Activated CD4-positive, alpha-beta memory T cell treated with anti-CD3 and anti-CD28 coated beads for 36 hours (primary cell): ENCODE results near the gene HAS3. TPM values are rescaled to one million over a fixed set of nuclear protein-coding genes. Genes with fewer than 3 reads are reported as not detected.

Experiments
- CTCF ChIA-PET: fragments of 350-600 bp; sonication (Branson Sonifier 250); formaldehyde crosslinking; loops from one replicate; lab custom pipeline; 2021; ENCODE audit warnings: antibody characterized with exemption, inconsistent platforms; lab: Charles Lee
- POLR2A ChIA-PET: fragments of 350-600 bp; sonication (Branson Sonifier 250); formaldehyde crosslinking; loops from one replicate; lab custom pipeline; 2021; ENCODE audit warnings: antibody characterized with exemption; lab: Charles Lee
- DNase-seq: peaks from one replicate; pipeline ENCODE4 v3.0.0-alpha.2; 2020
- H3K27ac Mint-ChIP-seq: one replicate; pipeline ENCODE4 v1.8.0; 2021; ENCODE audit warnings: mixed read lengths
- H3K27me3 Mint-ChIP-seq: one replicate; pipeline ENCODE4 v1.8.0; 2021; ENCODE audit warnings: mixed read lengths
- H3K36me3 Mint-ChIP-seq: one replicate; pipeline ENCODE4 v1.8.0; 2021; ENCODE audit warnings: mixed read lengths
- H3K4me1 Mint-ChIP-seq: one replicate; pipeline ENCODE4 v1.8.0; 2021; ENCODE audit warnings: low read depth, mixed read lengths
- H3K4me3 Mint-ChIP-seq: one replicate; pipeline ENCODE4 v1.8.0; 2021; ENCODE audit warnings: mild to moderate bottlenecking, mixed read lengths
- H3K9me3 Mint-ChIP-seq: one replicate; pipeline ENCODE4 v1.8.0; 2021; ENCODE audit warnings: mixed read lengths
- intact Hi-C: fragments of 100-400 bp; cut with micrococcal nuclease; formaldehyde crosslinking; loops from one replicate; pipeline ENCODE4 v1.15.1; 2023
- total RNA-seq, 2 experiments: library from RNA; stranded (reverse); gene quantifications; one replicate each; pipeline ENCODE4 v1.2.3, GENCODE V29; 2021

HAS3 gene
- total RNA-seq, 2 experiments from 2014 or later, result 0.10 to 0.21 TPM

DNA sequence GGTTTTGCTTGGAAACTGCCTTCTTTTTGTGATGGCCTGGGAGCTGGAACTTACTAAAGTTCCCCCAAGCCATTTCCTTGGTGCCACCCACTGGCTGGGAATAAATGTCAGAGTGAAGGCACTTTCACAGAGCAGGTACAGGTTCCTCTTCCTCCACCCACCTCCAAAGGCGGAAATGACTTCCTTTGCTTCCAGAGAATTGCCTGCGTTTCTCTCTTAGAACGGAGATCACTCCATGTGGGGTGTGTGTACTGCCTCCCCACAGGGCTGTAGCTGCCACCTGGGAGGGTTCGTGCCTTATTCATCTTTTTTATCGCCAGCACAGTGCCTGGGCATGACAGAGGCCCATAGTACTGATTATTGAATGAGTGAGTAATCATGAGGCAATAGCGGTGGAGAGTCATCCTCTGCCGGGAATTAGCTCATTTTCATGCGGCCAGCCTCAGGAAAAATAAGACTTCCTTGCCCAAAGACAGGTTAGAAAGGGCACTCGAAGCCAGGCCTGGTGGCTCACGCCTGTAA, 32.2 kb upstream of the HAS3 start:
- Mint-ChIP-seq H3K27ac (no peak overlapping the region), H3K4me1 (no peaks in the 10 kb centered on the region), H3K4me3 (no peak overlapping the region), H3K9me3 (no peaks in the 10 kb centered on the region), H3K27me3 (no peaks in the 10 kb centered on the region), H3K36me3 (no peaks in the 10 kb centered on the region)
- ChIA-PET POLR2A (interaction anchor here (1.1 kb wide), 1 partner anchor 8 kb away, joined by 4 read pairs; no protein-coding TSS in a partner anchor), CTCF (no interaction called here)
- DNase-seq, result no peak
- intact Hi-C loops, result no loop called here

DNA sequence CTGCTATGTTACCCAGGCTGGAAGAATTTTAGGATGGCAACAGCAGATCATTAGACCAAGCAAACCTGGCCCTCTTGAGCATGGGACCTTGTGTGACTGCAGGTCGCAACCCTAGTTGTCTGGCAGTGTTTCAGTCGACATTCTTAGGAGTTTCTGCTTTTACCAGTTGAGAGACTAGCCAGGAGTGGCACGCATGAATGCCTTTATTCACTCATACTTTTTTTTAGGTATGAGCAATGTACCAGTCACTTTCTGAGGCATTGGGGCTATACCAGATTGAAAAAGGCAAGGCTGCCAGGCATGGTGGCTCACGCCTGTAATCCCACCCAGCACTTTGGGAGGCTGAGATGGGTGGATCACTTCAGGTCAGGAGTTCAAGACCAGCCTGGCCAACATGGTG, 28.2 kb upstream of the HAS3 start:
- ChIA-PET CTCF (interaction anchor here (0.6 kb wide), 1 partner anchor 136 kb away, joined by 3 read pairs; no protein-coding TSS in a partner anchor), POLR2A (no interaction called here)
- intact Hi-C loops, result no loop called here
- no peak overlapping the region for H3K4me3 Mint-ChIP-seq
- H3K36me3 Mint-ChIP-seq, result no peaks in the 10 kb centered on the region
- no peak for DNase-seq
- no peaks in the 10 kb centered on the region for H3K4me1 Mint-ChIP-seq
- no peaks in the 10 kb centered on the region for H3K9me3 Mint-ChIP-seq
- no peak overlapping the region for H3K27ac Mint-ChIP-seq
- no peaks in the 10 kb centered on the region for H3K27me3 Mint-ChIP-seq

DNA sequence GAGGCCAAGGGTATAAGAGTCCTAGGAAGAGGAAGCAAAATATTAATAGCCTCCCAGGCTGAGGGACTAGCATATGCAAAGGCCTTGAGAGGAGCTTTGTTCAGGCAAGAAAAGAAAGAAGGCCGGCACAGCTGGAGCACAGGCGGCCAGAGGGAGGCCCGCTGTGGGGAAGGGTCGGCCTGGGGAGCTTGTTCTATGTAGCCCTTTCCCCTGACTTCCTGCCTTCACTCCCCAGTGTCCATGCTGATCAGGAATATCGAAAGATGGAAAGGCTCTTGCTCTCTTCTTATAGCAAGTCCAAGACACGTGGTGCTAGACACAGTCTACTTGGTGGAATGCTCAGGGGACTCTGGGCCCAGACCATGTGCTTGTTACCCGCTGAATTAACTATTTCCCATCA, 27.4 kb upstream of the HAS3 start:
- DNase-seq, result no peak
- Mint-ChIP-seq H3K4me1 (no peaks in the 10 kb centered on the region), H3K9me3 (no peaks in the 10 kb centered on the region), H3K4me3 (no peak overlapping the region), H3K36me3 (no peaks in the 10 kb centered on the region), H3K27ac (no peak overlapping the region), H3K27me3 (no peaks in the 10 kb centered on the region)
- ChIA-PET CTCF (no interaction called here), POLR2A (no interaction called here)
- intact Hi-C loops, result no loop called here

DNA sequence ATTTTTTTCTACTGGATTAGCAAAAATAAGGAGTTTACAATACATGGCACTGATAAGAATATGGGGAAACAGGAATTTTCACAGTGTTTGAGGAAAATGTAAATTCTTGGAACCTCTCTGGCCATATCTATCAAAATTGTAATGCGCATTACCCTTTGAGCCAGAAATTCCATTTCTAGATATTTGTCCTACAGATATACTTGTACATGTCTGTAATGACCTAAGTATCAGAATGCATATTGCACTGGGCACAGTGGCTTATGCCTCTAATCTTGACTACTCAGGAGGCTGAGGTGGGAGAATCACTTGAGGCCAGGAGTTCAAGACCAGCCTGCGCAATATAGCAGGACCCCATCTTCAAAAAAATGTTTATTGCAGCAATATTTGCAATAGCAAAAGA, 25.8 kb upstream of the HAS3 start:
- no peak overlapping the region for H3K4me3 Mint-ChIP-seq
- DNase-seq, result no peak
- peaks cover 4% of the 10 kb centered on the region for H3K36me3 Mint-ChIP-seq
- H3K27ac Mint-ChIP-seq, result no peak overlapping the region
- H3K27me3 Mint-ChIP-seq, result no peaks in the 10 kb centered on the region
- no peaks in the 10 kb centered on the region for H3K4me1 Mint-ChIP-seq
- intact Hi-C loops, result no loop called here
- CTCF ChIA-PET, result interaction anchor here (0.9 to 1.1 kb wide), 2 partner anchors 11 to 33 kb away, joined by 4 read pairs; no protein-coding TSS in a partner anchor
- no peaks in the 10 kb centered on the region for H3K9me3 Mint-ChIP-seq
- POLR2A ChIA-PET, result interaction anchor here (0.6 kb wide), 1 partner anchor 477 kb away, joined by 3 read pairs; no protein-coding TSS in a partner anchor

DNA sequence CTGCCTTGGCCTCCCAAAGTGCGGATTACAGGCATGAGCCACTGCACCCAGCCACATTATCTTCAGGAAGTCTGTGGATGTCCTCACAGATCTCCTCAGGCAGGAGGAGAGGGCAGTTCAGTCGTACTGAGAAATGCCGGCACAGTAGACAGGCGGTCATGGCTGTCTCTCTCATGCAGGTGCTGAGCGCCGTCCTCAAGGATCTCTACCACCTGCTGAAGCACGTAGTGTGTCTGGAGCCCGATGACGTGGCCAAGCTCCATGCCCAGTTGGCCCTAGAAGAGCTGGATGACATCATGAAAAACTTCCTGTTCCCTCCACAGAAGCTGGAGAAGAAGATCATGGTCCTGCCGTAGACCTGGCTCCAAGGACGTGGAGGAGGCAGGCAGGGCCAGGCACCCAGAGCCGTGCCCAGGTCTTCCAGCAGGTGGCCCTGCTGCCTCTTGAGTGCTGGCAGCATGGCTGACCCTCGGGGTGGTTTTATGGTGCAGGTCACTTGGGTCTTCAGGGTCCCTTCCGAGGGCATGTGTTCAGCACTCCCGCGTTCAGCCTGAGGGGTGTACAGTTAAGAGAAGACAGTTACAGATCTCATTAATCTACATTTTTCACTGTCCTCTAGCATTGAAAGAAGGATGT, 22.0 kb upstream of the HAS3 start:
- DNase-seq, result no peak
- Mint-ChIP-seq H3K36me3 (peaks cover 13% of the 10 kb centered on the region), H3K4me1 (peaks cover under 1% of the 10 kb centered on the region), H3K27me3 (no peaks in the 10 kb centered on the region), H3K27ac (no peak overlapping the region), H3K4me3 (no peak overlapping the region), H3K9me3 (no peaks in the 10 kb centered on the region)
- intact Hi-C loops, result no loop called here
- POLR2A ChIA-PET, result no interaction called here
- CTCF ChIA-PET, result no interaction called here

DNA sequence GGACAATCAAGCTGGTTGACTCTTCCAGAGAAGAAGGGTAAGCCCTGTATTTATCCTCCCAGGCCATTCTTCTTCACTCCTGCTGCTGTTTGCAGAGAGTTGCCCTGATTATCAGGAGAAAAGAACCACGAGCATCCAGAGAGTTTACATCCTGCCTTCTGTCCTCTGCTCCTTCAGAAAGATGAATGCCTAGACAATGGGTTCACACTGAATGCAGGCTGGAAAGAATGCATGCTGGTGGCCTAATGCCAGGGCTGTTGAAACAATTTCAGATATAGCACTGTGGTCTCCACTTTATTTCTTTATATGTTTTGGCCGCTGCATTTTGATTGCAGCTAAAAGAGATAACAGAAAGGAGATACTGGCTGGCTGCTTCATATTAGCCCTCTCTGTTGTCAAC, 21.2 kb upstream of the HAS3 start:
- ChIA-PET POLR2A (no interaction called here), CTCF (no interaction called here)
- no peak overlapping the region for H3K27ac Mint-ChIP-seq
- H3K27me3 Mint-ChIP-seq, result no peaks in the 10 kb centered on the region
- no peaks in the 10 kb centered on the region for H3K9me3 Mint-ChIP-seq
- peaks cover 13% of the 10 kb centered on the region for H3K36me3 Mint-ChIP-seq
- H3K4me3 Mint-ChIP-seq, result no peak overlapping the region
- intact Hi-C loops, result no loop called here
- peaks cover 9% of the 10 kb centered on the region for H3K4me1 Mint-ChIP-seq
- DNase-seq, result no peak

DNA sequence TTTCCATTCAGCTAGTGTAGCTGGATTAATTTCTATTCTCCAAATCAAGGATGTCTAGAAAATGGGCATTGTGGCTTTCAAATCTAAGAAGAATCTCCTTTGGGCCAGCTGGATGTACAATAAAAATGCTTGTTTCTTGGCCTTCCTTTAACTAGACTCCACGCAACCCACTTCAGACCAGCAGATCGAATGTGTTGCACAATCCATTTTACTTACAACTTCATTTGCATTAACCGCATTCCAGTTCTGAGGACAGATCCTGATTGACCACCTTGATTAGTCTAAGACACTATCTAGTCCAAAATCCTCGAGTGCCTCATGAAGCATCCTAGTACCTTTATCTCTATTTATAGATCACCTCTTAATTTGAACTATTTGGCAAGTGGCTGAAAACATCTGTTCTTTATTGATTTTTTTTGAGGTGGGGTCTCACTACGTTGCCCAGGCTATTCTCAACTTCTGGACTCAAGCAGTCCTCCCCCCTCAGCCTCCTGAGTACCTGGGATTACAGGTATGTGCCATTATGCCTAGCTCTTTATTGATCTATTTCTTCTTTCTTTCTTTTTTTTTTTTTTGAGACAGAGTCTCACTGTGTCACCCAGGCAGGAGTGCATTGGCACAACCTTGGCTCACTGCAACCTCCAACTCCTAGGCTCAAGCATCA, 20.3 kb upstream of the HAS3 start:
- no peak for DNase-seq
- Mint-ChIP-seq H3K36me3 (peaks cover 13% of the 10 kb centered on the region), H3K27ac (no peak overlapping the region)

DNA sequence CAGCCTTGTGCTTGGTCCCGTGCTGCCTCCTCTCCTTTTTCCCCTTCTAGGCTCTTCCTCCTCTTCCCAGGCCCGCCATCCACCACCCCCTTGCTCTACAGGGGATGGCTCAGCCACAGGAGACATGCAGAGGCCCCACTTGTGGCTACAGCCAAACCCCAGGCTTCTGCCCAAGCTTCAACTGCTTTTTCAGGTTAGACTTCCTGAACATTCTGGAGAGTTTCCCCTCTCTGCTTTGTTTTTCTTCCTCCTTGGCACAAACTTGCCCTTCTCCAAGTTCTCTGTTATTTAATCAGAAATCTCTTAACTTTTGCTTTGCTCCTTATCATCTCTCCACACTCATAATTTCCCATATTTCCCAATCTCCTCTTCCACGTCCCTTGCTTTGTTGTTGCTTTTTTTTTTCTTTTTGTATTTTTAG, 18.3 kb upstream of the HAS3 start:
- H3K36me3 Mint-ChIP-seq, result peaks cover 13% of the 10 kb centered on the region
- no peaks in the 10 kb centered on the region for H3K9me3 Mint-ChIP-seq
- CTCF ChIA-PET, result no interaction called here

More for the DNA sequence above, 20.3 kb upstream of the HAS3 start:
- ChIA-PET POLR2A (no interaction called here), CTCF (interaction anchor here (0.5 kb wide), 1 partner anchor 124 kb away, joined by 3 read pairs; no protein-coding TSS in a partner anchor)
- Mint-ChIP-seq H3K27me3 (no peaks in the 10 kb centered on the region), H3K4me3 (no peak overlapping the region), H3K9me3 (no peaks in the 10 kb centered on the region), H3K4me1 (peaks cover 14% of the 10 kb centered on the region)
- intact Hi-C loops, result no loop called here

DNA sequence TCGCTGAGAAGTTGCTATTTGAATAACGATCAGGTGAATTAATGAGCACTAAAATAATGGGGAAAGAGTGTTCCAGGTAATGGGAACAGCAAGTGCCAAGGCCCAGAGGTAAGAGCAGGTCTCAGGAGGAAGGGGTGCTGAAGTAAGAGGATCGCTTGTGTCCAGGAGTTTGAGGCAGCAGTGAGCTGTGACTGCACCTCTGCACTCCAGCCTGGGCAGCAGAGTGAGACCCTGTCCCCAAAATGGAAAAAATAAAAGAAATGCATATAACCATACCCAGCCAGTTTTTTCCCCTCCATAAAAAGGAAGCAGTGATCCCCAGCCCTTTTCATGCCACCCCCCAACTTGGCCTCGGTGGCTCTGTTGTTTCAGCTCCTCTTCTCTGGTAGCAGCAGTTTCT, 16.8 kb upstream of the HAS3 start:
- no peak for DNase-seq
- no peak overlapping the region for H3K27ac Mint-ChIP-seq
- H3K9me3 Mint-ChIP-seq, result no peaks in the 10 kb centered on the region
- peaks cover 14% of the 10 kb centered on the region for H3K4me1 Mint-ChIP-seq
- CTCF ChIA-PET, result interaction anchor here (1.0 to 1.5 kb wide), 2 partner anchors 78 to 498 kb away, joined by 3 to 4 read pairs; no protein-coding TSS in a partner anchor
- POLR2A ChIA-PET, result no interaction called here
- intact Hi-C loops, result no loop called here
- no peak overlapping the region for H3K4me3 Mint-ChIP-seq
- no peaks in the 10 kb centered on the region for H3K27me3 Mint-ChIP-seq
- peaks cover 9% of the 10 kb centered on the region for H3K36me3 Mint-ChIP-seq

More for the DNA sequence above, 18.3 kb upstream of the HAS3 start:
- Mint-ChIP-seq H3K27me3 (no peaks in the 10 kb centered on the region), H3K4me1 (peaks cover 14% of the 10 kb centered on the region), H3K27ac (no peak overlapping the region), H3K4me3 (no peak overlapping the region)
- POLR2A ChIA-PET, result no interaction called here
- intact Hi-C loops, result no loop called here
- no peak for DNase-seq

DNA sequence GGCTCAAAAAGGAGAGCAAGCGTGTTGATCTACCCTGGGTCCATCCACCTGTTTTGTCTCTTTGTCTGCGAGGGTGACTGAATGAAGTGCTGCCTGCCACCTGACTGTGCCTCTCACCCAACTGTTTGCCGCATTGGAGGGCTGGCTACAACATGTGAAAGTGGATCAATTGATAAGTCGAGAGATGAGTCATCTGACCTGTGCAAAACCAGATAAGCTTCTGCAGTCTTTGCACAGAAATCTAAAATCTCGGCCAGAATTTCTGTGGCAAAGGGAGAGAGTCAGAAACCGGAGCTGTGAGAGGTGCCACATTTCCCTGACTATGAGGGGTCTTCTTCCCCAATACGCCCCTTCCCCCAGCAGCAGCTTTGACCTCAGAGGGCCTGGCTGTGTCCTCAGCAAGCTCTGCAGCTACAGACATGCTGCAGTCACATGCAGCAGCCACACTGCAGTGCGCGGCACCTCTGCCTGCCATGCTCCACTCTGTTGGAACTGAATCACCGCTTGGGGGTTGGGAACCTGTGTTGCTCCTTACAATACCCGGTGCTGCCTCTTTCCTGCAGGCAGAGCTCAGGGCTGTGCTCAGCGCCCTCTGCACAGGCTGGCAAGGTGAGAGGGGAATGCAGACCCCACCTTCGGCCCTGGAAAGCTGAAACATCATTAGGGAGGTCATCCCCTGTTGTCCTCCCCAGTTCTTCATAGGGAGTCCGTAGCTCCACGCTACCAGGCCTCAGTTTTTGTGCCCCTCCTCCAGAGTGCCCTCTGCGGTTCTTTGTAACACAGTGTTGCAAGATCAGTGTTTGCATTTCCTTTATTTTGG, 16.2 kb upstream of the HAS3 start:
- H3K27ac Mint-ChIP-seq, result no peak overlapping the region
- peaks cover 14% of the 10 kb centered on the region for H3K4me1 Mint-ChIP-seq
- H3K36me3 Mint-ChIP-seq, result peaks cover 9% of the 10 kb centered on the region
- peak; percentile 62 for DNase-seq
- ChIA-PET POLR2A (interaction anchor here (0.6 kb wide), 1 partner anchor 17 kb away, joined by 3 read pairs; no protein-coding TSS in a partner anchor), CTCF (interaction anchor here (0.7 to 1.5 kb wide), 5 partner anchors 14 to 499 kb away, joined by 3 to 4 read pairs (median 3); no protein-coding TSS in a partner anchor)
- H3K4me3 Mint-ChIP-seq, result no peak overlapping the region
- no peaks in the 10 kb centered on the region for H3K9me3 Mint-ChIP-seq
- H3K27me3 Mint-ChIP-seq, result no peaks in the 10 kb centered on the region
- intact Hi-C loops, result no loop called here

DNA sequence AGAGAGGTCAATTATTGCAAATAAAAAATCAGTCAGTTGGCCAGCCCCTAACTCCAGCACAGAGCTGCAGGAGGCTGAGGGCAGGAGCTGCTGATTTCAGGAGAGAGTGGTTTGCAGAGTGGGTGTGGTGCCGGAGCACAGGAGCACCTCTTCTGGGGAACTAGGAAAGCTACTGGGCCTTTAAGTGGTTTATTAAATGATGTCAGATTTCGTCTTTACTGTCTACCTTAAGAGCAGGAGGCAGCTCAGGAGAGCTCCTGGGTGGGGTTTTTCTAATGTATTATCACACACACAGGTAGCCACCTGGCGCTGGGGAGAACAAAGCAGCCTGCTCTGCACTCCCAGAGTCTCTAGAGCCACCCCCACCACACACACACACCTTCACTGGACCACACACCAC, 11.5 kb upstream of the HAS3 start:
- DNase-seq, result no peak
- Mint-ChIP-seq H3K4me1 (peaks cover 8% of the 10 kb centered on the region), H3K27me3 (no peaks in the 10 kb centered on the region), H3K9me3 (no peaks in the 10 kb centered on the region), H3K36me3 (no peaks in the 10 kb centered on the region), H3K27ac (no peak overlapping the region), H3K4me3 (no peak overlapping the region)
- ChIA-PET POLR2A (no interaction called here), CTCF (interaction anchor here (1.3 to 1.5 kb wide), 2 partner anchors 11 to 19 kb away, joined by 5 to 6 read pairs; partner anchors contain the start of gene HAS3)
- intact Hi-C loops, result no loop called here
